Epidermal melanocyte (primary cell): ENCODE measurements around the gene PITX3.
A peak's percentile ranks its signal among the peaks of the same experiment; 100 is the strongest.
"Not testable (repeated sequence)": the region's sequence is repeated elsewhere in the genome, so short reads cannot be mapped to it uniquely, and the experiment has no call there.

Experiments used
- DNase-seq: peaks from one replicate; pipeline ENCODE4 v3.0.0; 2011; ENCODE audit warnings: low spot score; ENCODE audit not compliant: insufficient read length

The PITX3 gene

DNA sequence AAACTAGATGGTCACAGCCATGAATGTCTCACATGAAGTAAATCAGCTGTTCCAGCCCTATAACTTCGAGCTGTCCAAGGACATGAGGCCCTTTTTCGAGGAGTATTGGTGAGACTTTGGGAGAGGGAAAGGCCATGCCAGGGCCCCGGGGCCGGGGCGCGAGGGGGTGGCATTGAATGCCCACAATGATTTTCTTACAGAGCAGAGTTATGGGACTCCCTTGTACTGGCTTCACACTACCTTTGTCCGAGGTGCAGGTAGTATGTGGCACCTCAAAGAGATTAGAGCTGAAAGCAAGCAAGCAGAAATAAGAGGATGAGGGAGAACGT, 14.8 kb downstream of the PITX3 start:
- no peak for DNase-seq

DNA sequence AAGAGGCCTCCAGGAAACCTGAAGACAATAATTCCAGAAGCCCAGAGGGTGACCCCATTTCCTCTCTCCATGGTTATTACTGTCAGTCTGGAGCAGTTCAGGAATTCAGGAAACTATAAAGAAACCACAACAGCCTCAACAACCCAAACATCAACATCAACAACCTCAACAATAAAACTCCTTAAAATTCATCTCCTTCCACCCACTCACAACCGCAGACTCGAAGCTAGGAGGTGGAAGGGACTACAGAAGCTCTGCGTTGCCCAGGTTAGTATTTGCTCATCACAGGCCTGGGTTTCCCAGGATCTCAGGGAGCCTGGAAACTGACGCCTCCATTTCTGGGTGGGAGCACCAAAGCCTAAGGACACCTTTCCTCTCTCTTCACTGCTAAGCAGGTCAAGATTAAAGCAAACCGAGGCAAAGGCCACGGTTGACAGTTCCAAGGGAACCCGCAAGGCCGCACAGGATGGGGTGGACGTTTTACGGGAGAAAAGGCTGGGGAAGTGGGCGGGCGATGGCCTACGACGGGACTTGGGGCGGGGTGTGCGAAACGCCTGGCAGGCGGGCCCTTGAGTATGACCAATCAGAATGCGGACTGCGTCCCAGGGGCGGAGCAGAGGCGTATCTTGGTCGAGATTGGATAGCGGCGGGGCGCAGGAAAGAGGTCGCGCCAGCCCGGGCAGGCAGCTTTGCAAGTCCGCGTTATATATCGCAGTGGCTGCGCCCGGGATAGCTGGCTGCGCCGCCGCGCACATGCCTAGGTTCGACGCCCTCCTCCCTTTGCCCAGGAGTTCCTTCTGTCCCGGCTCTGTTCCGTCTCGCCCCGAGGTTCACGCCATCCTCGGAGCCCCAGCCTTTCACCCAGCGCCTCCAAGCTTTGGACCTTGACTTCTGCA, 15.4 kb downstream of the PITX3 start, which contains the start of gene ELOVL3:
ELOVL3 (plus strand) TSS at position 654 of the 896 bp plus-strand sequence. CDS start 250 bp downstream, outside the sequence.
- DNase-seq, result peak; percentile 96

DNA sequence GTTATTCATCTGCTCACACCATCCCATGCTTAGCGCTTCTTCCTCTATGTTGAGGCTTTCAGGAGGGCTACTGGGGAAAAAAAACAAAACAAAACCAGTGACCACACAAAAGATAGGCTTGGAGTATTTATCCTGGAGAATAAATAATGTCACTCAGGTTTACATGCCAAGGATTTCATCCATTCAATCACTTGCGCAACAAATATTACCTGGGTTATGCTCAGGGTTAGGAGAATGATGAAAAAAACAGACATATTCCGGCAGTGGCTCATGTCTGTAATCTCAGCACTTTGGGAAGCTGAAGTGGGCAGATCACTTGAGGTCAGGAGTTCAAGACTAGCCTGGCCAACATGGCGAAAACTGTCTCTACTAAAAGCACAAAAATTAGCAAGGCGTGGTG, 18.5 kb downstream of the PITX3 start:
- DNase-seq, result no peak

DNA sequence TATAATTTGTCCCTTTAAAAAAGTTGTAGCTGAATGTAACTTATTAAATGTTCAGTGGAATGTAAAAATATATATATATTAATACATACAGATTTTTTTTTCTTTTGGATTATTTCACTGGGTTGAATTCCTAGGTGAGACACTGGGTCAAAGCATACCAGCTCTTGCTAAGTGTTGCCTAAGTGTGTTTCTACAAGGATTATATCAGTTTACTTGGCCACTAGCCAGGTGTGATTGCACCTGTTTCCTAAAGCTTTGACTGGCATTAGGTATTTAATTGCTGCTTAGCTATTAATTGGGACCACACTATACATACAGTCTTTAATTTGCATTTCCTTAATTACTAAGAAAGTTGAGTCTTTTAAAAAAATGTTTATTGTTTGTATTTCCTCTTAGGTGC, 20.7 kb downstream of the PITX3 start:
- DNase-seq, result no peak

DNA sequence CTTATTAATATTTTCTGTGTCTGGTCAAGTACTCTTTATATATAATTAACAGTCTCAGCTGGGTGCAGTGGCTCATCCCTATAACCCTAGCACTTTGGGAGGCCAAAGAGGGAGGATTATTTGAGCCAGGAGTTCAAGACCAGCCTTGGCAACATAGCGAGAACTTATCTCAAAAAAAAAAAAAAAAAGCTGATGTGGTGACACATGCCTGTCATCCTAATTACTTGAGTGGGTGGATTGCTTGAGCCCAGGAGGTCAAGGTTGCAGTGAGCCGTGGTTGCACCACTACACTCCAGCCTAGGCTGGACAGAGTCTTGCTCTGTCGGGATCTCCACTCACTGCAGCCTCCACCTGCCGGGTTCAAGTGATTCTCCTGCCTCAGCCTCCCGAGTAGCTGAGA, 21.9 kb downstream of the PITX3 start:
- DNase-seq, result no peak

DNA sequence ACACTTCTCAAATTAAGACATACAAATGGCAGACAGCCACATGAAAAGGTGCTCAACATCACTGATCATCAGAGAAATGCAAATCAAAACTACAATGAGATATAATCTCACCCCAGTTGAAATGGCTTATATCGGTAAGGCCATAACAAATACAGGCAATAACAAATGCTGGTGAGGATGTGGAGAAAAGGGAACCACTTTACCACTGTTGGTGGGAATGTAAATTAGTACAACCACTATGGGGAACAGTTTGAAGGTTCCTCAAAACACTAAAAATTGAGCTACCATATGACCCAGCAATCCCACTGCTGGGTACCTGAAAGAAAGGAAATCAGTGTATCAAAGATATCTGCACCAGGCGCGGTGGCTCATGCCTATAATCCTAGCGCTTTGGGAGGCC, 27.7 kb downstream of the PITX3 start:
- not testable (repeated sequence) for DNase-seq

DNA sequence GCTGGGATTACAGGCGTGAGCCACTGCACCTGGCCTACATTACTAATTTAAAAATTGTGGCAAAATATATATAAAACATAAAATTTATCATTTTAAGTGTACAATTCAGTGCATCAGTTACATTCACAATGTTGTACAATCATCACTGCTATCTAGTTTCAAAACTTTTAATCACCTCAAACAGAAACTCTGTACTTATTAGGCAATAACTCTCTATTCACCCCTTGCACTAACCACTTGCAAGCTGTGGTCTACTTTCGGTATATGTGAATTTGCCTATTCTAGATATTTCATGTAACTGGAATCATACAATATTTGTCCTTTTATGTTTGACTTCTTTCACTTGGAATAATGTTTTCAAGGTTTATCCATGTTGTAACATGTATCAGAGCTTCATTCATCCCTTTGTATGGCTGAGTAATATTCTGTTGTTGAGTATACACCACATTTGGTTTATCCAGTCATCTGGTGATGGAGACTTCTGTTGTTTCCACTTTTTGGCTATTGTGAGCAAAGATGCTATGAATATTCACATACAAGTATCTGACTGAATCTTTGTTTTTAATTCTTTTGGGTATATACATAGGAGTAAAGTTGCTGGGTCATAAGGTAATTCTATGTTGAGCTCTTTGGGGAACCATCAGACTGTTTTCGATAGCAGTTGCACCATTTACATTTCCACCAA, 29.6 kb downstream of the PITX3 start:
- no peak for DNase-seq

DNA sequence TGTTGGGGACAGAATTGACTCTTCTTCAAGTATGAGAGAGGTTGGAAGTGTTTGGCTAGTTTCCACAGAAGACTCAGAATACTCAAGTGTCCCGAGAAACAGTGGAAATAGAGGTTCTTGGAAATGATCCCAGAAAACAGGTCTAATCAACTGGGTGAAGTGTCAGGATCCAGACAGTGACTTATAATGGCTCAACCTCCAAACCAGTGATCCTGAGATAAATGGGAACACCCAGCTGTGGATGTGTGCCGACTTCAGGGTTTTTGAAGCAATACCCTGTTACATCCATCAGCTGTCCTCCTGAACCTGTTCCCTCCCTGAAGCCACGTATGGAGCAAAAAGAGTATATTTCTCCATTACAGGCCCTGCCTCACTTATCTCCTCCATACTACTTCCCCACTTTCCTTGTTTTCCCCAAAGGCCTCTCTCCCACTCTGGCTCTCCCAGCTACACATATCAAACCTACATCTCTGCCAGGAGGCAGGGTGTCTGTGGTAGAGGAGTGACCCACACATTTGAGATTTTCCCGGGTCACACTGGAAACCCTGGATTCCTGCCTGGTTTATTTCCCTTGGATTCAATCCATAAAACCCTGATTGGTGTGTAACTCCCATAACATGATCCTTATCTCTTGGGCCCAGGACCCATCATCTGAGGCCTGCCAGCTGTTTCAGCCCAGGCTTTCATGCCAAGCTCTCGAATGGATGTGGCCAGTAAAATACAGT, 32.8 kb downstream of the PITX3 start:
- no peak for DNase-seq

DNA sequence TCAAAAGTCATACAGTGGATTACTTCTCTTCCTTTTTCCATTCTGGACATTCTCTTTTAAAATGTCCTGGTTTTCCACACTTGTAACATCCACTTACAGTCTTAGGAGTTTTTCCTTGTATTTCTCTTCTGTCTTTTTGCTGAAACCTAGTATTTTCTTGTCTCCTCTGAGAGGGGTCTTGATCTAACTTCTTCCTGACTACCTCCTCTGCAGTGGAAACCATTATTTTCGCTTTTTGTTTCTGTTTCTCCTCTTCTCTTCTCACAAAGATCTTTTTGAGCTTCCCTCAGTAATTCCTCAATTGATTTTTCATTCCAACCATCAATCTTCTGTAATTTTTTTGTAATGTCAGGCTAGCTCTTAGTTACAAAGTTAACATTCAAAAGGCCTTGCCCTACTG, 38.9 kb downstream of the PITX3 start:
- DNase-seq, result no peak

DNA sequence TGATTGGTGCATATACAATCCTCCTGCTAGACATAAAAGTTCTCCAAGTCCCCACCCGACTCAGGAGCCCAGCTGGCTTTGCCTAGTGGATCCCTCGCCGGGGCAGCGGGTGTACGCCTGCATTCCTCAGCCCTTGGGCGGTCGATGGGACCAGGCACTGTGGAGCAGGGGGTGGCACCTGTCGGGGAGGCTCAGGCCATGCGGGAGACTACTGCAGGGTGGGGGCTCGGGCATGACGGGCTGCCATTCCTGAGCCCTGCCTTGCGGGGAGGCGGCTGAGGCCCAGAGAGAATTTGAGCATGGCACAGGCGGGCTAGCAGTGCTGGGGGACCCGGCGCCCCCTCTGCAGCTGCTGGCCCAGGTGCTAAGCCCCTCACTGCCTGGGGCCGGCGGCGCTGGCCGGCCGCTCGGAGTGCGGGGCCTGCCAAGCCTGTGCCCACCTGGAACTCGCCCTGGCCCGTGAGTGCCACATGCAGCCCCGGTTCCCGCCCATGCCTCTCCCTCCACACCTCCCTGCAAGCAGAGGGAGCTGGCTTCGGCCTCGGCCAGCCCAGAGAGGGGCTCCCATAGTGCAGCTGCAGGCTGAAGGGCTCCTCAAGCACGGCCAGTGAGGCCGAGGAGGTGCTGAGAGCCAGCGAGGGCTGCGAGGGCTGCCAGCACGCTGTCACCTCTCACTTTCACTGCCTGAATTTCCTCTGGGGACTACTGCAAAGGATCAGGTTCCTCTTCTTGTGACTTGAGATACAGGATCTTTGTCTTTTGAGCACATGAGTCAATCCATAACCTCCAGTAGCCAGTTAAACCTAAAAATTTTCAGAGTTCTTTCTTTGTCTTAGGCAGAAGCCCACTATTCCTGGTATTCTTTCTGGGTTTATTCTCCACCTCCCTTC, 40.3 kb downstream of the PITX3 start:
- no peak for DNase-seq

DNA sequence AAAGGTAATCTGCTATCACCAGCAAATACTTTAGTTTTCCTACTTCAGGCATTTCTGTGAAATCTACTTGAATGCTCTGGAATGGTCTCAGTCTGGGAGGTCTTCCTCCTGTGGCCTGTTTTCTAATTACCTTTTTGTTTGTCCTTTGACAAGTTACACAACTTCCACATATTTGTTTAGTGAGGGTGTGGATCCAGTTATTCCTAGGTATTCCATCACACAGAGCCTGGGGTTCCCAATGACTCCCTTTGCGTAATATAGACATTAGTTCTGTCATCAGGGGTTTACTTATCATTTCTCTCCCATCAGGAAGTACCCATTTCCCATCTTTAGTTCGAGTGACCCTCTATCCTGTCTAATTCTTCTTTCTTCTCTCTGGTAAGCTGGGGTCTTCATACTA, 43.3 kb downstream of the PITX3 start:
- DNase-seq, result no peak

DNA sequence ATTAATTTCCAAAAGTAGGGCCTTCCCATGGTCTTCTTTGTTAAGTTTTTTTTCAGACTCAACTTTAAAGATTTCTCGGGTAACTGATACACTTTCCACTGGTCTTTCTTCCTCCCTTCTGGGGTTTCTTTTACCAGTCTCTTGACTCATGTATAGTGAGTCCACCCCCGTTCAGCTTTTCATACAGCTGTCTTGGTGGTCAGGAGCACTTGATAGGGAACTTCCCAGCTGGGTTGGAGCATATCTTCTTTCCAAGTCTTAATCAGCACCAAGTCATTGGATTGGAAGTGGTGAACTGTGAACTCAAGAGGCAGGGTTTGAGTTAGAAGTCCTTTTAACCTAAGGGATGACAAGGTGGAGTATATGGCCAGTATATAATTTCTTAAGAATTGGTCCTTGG, 44.4 kb downstream of the PITX3 start:
- DNase-seq, result no peak

DNA sequence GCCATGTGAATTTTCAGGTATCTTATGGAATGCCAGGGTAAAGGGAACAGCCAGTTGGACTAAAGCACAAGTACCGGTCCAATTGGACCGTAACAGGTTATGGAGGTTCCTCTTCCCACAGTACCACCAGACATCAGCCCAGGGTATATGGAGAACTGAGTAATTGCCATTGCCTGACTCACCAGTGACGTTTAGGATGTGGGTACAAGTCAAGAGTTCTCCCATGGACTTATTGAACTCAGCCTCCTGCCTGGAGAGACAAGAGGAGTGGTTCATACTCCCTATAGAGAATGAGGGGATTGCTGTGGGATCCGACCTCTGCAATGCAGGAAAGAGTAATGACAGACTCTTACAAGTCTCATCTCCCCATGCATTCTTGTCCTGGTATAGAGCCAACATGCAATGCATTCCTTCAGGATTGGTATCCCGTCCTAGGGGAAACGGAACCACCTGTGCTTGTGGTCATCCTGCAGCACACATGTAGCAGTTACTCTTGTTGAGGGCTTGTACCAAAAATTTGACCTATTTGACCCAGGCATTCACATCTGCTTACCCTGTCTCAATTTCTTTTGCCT, 45.9 kb downstream of the PITX3 start:
- no peak for DNase-seq

DNA sequence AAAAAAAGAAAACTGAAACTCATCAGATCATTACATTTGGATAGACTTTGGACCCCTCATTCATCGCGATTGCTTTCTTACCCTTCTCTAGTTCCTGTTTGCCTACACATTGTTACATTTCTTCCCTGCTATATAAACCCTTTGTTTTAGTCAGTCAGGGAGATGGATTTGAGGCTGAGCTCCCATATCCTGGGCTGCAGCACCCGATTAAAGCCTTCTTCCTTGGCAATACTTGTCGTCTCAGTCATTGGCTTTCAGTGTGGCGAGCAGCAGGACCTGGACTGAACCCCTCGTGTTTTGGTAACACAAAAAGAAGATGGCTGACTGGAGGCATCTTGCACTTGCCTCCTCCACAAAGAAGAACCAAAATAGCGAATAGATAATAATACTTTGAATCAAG, 49.4 kb downstream of the PITX3 start:
- no peak for DNase-seq

DNA sequence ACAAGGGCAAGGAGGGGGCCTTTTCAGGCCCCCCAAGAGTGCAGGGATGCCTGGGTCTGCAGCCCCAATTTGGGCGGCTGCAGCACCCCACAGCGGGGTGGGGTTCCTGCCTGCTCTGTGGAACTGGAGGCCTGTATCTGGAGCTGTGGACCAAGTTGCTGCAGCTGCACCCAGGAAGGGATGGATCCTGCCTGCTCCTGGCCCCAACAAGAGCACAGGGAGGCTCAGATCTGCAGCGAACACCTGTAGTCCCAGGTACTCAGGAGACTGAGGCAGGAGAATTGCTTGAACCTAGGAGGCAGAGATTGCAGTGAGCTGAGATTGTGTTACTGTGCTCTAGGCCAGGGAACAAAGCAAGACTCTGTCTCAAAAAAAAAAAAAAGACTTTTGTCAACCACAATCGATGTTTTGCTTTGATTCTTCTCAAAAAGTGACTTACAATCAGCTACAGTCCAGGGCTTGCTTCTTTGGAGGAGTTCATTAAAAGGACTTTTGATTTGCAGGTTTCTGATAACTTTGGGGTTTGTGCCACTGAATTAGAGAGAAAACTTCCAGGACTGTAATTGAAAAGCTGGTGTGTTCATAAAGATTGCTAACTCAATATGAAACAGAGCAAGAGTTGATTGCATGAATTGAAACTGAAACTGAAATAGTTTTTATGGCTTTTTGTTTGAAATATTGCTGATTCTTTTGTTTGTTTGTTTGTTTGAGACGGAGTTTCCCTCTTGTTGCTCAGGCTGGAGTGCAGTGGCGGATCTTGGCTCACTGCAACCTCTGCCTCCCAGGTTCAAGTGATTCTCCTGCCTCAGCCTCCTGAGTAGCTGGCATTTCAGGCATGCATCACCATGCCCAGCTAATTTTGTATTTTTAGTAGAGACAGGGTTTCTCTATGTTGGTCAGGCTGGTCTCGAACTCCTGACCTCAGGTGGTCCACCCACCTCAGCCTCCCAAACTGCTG, 52.1 kb downstream of the PITX3 start:
- not testable (repeated sequence) for DNase-seq

DNA sequence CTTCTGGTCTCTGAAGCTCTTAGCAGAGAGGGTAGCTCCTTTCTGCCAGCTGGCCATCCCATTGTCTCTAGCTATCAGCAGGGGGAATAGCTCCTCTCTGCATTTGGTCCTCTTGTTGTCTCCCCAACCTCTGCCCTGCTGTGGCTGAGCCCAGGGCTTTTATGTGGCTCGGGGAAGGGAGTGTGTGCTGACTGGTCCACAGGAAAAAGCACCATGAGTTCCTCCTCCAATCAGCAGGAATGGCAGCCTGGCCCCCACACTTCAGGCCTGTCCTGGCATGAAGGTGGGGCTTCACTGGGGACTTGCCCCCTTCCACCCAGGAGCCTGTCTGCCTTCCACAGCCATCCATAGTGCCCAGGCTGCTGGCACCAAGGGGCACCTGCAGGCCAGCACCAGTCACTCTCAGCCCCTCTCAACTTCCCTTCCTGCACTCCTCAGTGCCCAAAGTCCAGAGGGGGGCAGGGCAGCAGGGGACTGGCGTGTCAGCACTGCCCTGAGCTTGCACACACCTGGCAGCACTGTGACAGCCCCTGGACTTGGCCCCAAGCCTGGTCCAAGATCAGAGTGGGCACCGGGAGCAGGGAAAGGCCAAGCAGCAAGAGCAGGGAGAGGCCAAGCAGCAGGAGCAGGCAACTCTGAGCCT, 52.9 kb downstream of the PITX3 start:
- no peak for DNase-seq

DNA sequence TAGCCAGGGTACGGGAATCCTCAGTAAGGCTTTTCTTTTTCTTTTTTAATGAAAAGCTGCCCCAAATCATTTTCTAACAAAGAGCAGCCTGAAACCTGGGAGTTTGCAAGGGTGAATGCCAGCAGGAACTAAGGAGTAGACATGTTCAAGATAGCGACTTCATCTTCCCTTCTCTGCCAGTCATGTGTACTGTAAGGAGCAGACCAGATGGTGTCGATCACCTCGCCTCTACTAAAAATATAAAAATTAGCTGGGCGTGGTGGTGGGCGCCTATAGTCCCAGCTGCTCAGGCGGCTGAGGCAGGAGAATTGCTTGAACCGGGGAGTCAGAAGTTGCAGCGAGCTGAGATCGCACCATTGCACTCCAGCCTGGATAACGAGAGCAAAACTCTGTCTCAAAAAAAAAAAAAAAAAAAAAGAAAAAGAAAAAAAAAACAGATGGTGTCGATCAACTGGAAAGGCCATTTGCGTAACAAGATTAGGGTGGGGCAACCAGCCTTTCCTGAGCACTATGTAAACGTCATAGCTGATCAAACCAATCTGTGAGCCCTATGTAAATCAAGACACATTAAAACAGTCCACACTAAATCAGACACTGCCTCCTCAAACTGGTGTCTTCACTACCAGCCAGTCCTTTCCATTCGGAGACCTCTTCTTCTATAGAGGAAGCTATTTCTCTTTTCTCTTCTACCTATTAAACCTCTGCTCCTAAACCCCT, 55.3 kb downstream of the PITX3 start:
- DNase-seq, result no peak

DNA sequence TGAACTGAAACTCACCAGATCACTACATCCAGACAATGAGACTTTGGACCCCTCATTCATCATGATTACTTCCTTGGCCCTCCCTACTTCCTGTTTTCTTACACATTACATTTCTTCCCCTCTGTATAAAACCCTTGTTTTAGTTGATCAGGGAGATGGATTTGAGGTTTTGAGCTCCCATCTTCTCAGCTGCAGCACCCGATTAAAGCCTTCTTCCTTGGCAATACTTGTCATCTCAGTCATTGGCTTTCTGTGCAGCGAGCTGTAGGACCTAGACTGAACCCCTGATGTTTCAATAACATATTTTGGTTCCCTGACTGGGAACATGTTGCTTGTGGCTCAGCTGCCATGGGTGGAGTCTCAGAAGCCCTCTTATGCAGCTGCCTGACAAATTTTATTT, 56.0 kb downstream of the PITX3 start:
- no peak for DNase-seq

DNA sequence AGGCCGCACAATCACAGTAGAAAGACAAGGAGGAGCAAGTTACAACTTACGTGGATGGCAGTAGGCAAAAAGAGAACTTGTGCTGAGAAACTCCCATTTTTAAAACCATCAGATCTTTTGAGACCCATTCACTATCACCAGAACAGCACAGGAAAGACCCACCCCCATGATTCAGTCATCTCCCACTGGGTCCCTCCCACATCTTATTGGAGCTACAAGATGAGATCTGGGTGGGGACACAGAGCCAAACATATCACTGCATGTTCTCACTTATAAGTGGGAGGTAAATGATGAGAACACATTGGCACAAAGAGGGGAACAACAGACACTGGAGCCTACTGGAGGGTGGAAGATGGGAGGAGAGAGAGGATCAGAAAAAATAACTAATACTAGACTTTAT, 56.7 kb downstream of the PITX3 start:
- DNase-seq, result no peak
